ENCODE results near the gene TLE5.
"Not testable (repeated sequence)": the region's sequence is repeated elsewhere in the genome, so short reads cannot be mapped to it uniquely, and the experiment has no call there.

TLE5 gene

DNA sequence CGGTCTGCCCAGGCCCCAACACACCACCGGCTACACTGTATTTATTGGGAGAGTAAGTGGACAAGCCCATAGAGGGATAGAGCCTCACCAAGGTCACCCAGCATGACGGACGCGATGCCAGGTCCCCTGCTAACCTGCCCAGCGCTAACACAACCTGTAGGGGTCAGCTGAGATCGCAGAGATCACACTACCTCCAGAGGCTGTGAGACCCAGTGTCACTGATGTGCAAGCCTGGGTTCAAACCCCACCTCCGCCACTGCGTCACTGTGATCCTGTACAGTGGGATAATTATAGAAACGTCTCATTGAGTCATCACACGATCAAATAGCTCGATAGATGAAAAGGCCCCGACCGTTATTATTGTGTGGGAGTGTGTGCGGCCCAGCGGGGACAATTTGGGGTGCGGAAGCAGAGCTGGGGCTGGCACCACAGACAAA lies 22.6 kb downstream of the TLE5 start:
- TF ChIP-seq, protein P1, sequence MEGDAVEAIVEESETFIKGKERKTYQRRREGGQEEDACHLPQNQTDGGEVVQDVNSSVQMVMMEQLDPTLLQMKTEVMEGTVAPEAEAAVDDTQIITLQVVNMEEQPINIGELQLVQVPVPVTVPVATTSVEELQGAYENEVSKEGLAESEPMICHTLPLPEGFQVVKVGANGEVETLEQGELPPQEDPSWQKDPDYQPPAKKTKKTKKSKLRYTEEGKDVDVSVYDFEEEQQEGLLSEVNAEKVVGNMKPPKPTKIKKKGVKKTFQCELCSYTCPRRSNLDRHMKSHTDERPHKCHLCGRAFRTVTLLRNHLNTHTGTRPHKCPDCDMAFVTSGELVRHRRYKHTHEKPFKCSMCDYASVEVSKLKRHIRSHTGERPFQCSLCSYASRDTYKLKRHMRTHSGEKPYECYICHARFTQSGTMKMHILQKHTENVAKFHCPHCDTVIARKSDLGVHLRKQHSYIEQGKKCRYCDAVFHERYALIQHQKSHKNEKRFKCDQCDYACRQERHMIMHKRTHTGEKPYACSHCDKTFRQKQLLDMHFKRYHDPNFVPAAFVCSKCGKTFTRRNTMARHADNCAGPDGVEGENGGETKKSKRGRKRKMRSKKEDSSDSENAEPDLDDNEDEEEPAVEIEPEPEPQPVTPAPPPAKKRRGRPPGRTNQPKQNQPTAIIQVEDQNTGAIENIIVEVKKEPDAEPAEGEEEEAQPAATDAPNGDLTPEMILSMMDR (IDR thresholded peaks at IDR 0.05; ENCODE audit: insufficient read depth, low read length, poor library complexity, severe bottlenecking): no peak
- DNase-seq (ENCODE audit: extremely low read depth, insufficient read length): no peak
- Histone ChIP-seq H3K36me3 (ENCODE audit: control insufficient read depth, insufficient read depth, low read length) (no peaks in the 10 kb centered on the region), H3K4me3 (replicated peaks; ENCODE audit: low read depth, low read length) (no peak overlapping the region), H3K27me3 (replicated peaks; ENCODE audit: control insufficient read depth, insufficient read depth, low read length) (no peaks in the 10 kb centered on the region)

DNA sequence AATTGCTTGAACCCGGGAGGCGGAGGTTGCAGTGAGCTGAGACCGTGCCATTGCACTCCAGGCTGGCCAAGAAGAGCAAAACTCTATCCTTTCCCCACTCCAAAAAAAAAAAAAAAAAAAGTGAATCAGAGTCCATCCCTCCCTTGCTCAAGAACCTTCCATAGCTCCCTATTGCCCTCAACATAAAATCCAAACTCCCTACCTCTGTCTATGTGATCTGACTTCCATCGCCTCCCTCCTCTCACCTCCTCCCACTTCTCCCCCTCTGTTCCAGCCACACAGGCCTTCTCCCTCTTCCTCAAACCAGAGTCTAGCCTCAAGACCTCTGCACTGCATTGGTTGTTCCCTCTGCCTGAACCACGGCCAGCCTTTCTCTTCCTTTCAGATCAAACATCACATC lies 23.2 kb downstream of the TLE5 start:
- Histone ChIP-seq H3K4me3 (replicated peaks; ENCODE audit: low read depth, low read length) (no peak overlapping the region), H3K27me3 (replicated peaks; ENCODE audit: control insufficient read depth, insufficient read depth, low read length) (no peaks in the 10 kb centered on the region), H3K36me3 (ENCODE audit: control insufficient read depth, insufficient read depth, low read length) (no peaks in the 10 kb centered on the region)
- TF ChIP-seq, protein P1 (IDR thresholded peaks at IDR 0.05; ENCODE audit: insufficient read depth, low read length, poor library complexity, severe bottlenecking): no peak
- no peak for DNase-seq (ENCODE audit: extremely low read depth, insufficient read length)

- no peaks in the 10 kb centered on the region for H3K36me3 ChIP-seq (ENCODE audit: control insufficient read depth, insufficient read depth, low read length)
- H3K27me3 ChIP-seq (replicated peaks; ENCODE audit: control insufficient read depth, insufficient read depth, low read length): no peaks in the 10 kb centered on the region
- no peak overlapping the region for H3K4me3 ChIP-seq (replicated peaks; ENCODE audit: low read depth, low read length)
- TF ChIP-seq, protein P1 (IDR thresholded peaks at IDR 0.05; ENCODE audit: insufficient read depth, low read length, poor library complexity, severe bottlenecking): no peak
- no peak for DNase-seq (ENCODE audit: extremely low read depth, insufficient read length)
Observed at GRCh38 chr19:3038214-3038613, 24.1 kb downstream of the TLE5 start.

- not testable (repeated sequence) for DNase-seq (ENCODE audit: extremely low read depth, insufficient read length); H3K27me3 ChIP-seq (replicated peaks; ENCODE audit: control insufficient read depth, insufficient read depth, low read length); H3K4me3 ChIP-seq (replicated peaks; ENCODE audit: low read depth, low read length); H3K36me3 ChIP-seq (ENCODE audit: control insufficient read depth, insufficient read depth, low read length)
Observed at GRCh38 chr19:3036977-3037544, 25.2 kb downstream of the TLE5 start.

GRCh38 chr19:3036119-3036976 lies 25.9 kb downstream of the TLE5 start:
- TF ChIP-seq, protein P1 (IDR thresholded peaks at IDR 0.05; ENCODE audit: insufficient read depth, low read length, poor library complexity, severe bottlenecking): peak; percentile 10
- Histone ChIP-seq H3K36me3 (ENCODE audit: control insufficient read depth, insufficient read depth, low read length) (no peaks in the 10 kb centered on the region), H3K4me3 (replicated peaks; ENCODE audit: low read depth, low read length) (peak overlapping the region; percentile 71), H3K27me3 (replicated peaks; ENCODE audit: control insufficient read depth, insufficient read depth, low read length) (no peaks in the 10 kb centered on the region)
- DNase-seq (ENCODE audit: extremely low read depth, insufficient read length): peak; percentile 85

- TF ChIP-seq, protein P1 (IDR thresholded peaks at IDR 0.05; ENCODE audit: insufficient read depth, low read length, poor library complexity, severe bottlenecking): no peak
- no peaks in the 10 kb centered on the region for H3K27me3 ChIP-seq (replicated peaks; ENCODE audit: control insufficient read depth, insufficient read depth, low read length)
- peak overlapping the region; percentile 71 for H3K4me3 ChIP-seq (replicated peaks; ENCODE audit: low read depth, low read length)
Observed at GRCh38 chr19:3035542-3036118, 26.7 kb downstream of the TLE5 start.

More at GRCh38 chr19:3035542-3036118, 26.7 kb downstream of the TLE5 start:
- no peaks in the 10 kb centered on the region for H3K36me3 ChIP-seq (ENCODE audit: control insufficient read depth, insufficient read depth, low read length)
- peak; percentile 96 for DNase-seq (ENCODE audit: extremely low read depth, insufficient read length)
